HG03280 (cell line): ENCODE data around the gene UBE3B.

Experiments
- ATAC-seq: cut with Tn5 transposase; IDR thresholded peaks from one replicate; pipeline ENCODE4 v1.9.1; 2021; ENCODE audit warnings: mild to moderate bottlenecking, moderate library complexity; ENCODE audit not compliant: unreplicated experiment

Gene UBE3B

DNA sequence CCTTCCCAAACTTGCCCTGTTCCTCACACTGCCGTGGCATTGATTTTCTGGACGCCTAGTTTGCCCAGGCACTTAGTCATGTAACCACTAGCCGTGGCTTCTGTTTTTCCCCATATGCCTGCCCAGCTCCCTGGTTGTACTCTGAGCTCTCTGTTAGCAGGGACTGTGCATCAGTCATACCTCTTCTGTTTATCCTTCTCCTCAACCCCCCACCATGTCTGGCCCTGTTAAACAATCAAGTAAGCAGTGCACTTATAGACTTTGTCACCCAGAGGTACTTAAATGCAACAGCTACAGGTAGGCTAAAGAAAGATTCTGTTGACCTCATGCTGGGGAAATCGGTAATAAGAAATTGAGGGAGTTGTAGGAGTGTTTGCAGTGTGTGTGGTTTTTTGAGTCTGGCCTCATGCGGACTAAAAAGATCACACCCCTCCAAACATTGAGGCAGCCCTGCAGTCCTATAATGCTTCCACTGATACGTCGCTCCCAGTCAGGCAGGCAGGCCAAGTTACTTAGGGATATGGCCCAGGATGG lies 17.0 kb downstream of the UBE3B start:
- ATAC-seq: no peak

DNA sequence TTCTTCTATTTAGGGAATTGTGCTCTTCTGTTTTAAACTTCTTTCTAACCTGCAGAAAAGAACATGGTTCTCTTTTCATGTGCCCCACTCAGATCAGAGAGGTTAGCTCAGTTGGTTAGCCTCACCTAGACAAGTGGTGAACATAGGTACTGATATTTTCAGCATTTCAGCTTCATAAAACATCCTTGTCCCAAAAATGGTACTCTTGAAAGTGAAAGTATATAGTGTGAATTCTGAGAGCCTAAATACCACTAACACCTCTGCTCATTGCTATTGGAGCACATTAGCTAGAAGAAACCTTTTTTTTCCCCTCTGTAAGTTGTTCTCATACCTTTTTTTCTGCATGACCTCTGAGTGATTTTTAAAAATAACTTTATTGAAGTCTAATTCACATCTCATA lies 17.6 kb downstream of the UBE3B start:
- ATAC-seq: no peak

DNA sequence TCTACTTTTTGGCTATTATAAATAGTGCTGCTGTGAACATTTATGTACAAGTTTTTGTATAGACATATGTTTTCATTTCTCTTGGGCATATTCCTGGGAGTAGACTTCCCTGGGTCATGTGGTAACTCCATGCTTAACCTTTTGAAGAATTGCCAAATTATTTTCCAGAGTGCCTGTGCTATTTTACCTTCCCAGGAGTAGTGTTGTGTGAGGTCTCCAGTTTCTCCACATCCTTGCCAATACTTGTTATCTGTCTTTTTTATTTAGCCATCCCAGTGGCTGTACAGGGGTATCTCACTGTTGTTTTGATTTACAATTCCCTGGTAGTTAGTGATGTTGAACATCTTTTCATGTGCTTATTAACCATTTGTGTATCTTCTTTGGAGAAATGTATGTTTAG lies 18.9 kb downstream of the UBE3B start:
- no peak for ATAC-seq

DNA sequence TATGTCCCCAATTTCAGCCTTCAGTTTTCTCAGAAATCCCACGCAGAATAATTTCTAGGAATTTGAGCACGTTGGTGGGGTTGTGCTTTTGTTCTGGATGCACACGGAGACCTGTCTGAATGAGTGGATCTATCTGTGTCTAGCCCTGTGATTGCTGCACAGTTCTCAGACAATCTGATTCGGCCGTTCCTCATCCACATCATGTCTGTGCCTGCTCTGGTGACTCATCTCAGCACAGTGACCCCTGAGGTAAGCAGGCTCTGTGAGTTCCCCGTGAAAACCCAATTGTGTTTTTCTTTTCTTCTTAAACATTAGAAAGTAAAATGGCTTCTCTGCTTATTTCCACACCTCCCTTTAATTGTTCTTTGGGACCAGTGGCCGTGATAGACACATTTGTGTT lies 20.2 kb downstream of the UBE3B start:
- no peak for ATAC-seq

DNA sequence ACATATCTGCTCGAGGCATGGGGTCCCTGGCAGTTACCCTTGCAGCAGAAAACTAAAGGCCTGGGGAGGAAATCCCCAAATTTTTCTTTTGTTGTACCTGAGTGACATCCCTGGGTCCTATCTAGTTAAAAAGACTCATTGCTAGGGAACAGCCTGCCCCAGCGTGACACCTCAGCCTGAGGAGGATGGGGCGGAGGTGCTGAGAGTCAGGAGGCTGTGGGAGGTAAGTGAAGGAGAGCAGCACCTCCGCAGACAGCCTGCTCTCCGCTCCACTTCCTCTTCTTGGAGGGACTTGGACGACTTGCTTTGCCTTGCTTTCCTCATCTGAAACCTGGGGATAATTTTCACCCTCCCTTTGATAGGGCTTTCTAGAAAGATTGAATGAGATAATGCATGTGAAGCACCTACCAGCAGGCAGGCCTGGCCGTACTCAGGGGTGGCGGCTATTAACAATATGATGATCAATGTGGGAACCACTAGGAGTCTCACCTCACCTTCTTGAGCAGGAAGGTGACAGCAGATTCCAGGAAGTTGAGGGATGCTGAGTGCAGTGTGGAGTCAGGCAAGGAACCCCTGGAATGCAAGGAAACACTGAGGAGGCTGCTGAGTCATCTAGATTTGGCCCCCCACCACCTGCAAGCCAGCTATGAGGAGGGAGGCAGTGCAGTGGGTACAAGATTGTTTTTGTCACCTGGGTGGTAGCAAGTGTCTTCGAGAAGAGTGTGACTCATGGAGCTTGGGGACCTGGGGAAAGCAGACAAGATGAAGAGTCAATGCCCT lies 23.2 kb downstream of the UBE3B start:
- no peak for ATAC-seq

DNA sequence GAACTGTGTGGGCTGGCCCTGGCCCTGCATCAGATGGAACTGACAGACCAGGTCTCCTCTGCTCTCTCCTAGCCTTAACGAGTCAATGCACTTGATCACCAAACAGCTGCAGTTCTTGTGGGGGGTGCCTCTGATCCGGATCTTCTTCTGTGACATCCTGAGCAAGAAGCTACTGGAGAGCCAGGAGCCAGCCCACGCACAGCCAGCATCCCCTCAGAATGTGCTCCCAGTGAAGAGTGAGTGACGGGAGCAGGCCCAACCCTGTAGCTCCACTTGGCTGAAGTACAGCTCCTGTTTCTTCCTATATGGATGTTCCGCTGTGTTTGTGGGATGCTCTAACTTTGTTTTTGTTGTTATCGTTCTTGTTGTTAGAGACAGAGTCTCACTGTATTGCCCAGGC lies 23.9 kb downstream of the UBE3B start:
- no peak for ATAC-seq

DNA sequence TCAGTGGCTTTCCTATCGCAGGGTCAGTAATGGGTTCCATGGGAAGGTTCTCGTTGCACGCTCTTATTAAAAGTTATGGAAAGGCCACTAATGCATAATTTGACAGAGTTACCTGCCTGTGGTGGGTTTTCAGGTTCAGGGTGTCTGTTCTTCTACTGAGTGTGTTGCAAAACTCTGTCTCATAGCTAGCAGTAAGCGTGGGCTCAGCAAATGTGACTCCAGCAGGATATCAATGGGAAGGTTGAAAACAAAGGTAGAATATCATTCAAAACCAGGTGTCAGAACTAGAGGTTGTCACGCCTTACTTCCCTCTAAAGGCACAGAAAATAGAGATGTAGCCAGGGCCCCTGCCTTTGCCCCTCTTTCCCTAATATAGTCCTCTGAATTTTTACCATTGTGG lies 24.9 kb downstream of the UBE3B start:
- ATAC-seq: no peak

DNA sequence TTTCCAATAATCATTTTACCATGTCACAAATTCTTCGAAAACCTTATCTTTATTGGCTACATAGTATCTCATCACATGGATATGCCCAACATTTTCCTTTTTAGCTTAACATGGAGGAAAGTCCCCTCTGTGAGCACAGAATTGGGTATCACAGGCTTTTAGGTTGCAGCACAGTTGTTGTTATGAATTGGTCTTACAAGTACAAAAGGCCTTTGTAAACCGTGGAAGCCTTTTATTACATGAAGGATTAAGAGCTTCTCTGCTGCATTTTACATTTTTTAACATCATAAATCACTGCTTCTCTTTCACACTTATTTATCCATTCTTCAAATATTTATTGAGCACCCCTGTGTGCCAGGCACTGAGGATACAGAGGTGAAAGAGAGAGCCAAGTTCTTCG lies 26.2 kb downstream of the UBE3B start:
- ATAC-seq: no peak

DNA sequence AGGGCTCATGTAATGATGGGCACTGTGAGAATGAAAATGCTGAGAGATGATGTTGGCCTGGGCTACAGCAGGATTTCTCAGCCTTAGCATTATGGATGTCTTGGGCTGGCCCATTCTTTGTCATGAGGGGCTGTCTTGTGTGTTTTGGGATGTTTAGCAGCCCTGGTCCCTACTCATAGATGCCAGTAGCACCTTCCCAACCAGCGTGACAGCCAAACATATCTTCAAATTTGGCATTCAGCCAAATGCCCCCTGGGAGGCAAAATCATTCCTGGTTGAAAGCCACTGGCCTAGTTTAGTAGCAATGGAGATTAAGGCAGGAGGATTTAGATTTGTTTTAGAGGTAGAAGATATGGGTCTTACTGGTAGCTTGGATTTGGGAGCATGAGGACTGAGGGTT lies 26.6 kb downstream of the UBE3B start:
- no peak for ATAC-seq

DNA sequence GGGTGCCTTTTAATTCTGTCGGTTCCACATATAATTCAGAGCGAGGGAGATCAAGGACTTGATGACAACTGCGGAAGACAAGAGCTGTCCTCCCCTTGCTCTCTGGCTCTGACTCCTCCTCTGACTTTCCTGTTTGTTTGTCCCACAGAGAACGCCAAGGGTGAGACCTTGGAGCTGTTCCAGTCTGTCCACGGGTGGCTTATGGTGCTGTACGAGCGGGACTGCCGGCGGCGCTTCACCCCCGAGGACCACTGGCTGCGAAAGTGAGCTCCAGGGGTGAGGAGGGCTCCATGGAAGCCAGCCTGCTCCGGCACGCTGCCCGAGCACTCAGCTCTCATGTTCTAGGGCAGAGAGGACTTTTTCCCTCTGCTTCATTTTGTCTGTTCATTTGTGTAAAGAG lies 32.8 kb downstream of the UBE3B start:
- ATAC-seq: no peak

DNA sequence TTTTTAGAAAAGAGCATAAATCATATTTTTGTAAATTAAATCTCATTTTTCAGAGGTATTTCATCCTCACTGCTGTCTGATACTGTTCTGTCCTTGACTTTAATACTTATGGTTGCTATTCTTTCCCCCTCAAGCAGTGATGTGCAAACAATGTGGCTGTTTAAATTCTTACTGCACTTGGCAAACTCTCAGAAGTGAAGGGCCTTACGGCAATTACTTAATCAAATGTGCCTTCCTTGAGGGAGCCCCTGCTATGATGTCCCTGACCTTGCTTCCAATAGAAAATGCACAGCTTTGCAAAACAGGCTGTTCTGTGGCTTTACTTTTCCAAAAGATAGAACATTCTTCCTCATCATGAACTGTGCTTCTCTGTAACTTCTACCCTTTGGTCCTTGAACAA lies 35.2 kb downstream of the UBE3B start:
- no peak for ATAC-seq

DNA sequence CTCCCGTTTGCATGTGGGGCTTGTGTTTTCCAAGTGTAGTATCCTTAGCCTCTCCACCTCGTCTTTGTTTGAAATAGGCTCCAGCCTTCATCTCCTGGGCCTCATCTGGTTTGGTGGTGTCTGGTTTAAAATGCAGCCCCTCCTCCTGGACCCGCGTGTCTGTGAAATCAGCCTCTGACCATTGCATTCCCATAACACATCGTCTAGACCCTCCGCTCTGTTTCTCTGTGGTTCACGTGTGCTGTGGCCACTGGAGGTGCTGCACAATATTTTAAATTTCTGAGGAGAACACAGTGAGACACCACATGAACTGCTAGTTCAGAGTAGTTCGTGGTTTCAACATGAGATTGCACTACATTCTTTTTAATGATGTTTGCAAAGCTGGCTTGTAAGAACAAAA lies 35.6 kb downstream of the UBE3B start:
- no peak for ATAC-seq

DNA sequence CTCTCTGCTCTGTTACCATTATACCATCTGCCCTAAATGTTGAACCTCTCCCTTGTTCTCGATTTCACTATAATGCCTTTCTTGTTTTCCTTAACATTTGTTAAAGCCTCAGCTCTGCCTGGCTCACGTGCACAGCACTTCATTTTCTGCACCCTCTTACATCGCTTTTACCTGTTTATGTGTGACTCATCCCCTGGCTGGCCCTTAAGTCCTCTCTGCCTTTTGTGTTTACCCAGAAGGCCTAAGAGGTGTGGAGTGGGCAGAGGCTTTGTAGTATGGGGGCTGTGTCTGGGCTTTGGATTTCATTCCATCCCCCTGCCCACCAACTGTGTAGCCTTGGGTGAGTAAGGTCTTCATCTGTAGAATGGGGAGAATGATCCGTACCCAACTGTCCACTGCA lies 36.5 kb downstream of the UBE3B start:
- ATAC-seq: no peak

DNA sequence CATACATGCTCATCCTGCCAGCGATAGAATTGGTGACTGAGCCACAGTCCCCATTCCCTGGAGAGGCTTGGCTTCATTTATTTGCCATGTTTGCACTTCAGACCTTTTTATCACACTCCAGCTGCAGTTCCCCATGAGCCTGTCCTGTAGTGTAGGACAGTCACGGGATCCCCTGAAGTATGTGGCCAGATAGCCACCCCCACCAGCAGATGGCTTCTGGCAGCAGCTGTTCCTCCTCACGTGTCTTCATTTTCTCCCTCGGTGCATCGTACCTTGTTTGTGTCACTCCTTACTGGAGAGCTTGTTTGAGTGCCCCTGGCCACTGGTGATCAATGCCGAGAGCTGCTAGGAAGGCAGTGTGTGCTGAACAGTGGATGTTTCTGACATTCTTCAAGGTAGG lies 40.2 kb downstream of the UBE3B start:
- no peak for ATAC-seq

DNA sequence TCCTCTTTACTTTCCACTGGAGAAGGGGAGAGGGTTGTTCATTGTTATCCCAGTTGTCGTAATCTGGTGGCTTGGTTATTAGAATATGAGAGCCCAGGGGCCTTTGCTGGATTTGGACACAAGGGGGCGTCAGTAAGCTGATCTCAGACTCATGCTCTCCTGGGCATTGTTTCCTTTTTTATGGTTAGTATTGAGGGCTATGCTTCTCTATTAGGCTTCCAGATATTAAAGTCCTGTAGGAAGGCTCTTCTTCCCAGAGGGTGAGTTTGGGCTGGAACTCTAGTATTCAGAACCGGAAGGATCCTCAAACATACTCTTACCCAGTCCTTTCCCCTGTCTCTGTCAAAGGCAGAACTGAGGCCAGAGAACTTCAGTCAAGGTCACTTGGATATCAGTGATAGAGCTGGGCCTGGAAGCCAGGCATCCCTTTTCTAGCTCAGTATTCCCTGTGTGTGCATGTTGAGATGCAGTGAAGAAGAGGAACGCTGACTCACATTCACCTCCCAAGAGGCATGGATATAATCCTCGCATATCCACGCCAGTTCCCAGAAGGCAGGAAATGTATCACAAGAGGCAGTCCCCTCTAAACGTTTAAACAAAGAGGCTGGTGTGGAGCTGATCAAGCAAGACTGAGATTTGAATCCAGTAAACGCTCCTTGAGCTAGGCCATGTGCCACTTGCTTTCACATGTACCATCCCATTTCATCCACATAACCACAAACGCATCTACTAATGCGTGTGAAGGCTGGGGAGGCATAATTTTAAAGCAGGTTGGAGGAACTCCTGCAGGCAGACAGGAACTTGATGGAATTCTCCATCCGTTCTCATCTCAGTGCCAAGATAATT lies 41.6 kb downstream of the UBE3B start:
- no peak for ATAC-seq

DNA sequence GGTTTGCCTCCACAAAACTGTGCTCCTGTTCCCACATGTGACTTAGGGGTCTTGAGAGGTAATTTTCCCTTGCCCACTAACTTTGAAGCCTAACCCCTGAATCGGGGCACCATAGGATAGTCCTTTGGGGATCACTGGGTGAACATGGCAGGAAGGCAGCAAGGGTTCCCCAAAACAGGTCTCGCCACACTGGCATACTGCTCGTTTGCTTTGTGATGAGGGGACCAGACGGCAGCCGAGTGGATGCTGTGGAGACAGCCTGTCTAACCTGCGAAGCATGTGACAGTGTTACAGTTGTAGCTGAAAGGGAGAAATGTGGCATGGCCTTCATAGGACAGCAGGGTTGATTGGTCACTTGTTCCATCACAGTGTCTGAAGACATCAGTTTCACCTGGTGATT lies 42.4 kb downstream of the UBE3B start:
- ATAC-seq: no peak

DNA sequence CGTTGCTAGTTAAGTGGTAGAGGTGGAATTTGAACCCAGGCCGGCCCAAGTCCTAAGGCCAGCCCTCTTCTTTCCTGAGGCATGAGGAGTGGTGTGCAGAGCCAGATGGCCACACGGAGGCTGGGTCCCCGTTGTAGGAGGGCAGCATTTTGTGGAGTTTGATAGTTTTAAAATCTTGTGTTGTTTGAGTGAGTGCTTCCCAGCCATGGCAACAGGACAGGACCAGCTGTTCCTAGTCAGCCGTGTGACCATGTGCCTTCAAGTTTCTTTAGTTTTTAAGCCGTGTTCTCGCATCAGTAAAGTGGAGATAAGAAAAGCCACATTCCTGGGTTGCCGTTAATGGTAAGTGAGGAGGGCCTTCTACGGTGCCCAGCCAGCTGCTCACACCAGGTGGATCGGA lies 44.4 kb downstream of the UBE3B start:
- no peak for ATAC-seq

DNA sequence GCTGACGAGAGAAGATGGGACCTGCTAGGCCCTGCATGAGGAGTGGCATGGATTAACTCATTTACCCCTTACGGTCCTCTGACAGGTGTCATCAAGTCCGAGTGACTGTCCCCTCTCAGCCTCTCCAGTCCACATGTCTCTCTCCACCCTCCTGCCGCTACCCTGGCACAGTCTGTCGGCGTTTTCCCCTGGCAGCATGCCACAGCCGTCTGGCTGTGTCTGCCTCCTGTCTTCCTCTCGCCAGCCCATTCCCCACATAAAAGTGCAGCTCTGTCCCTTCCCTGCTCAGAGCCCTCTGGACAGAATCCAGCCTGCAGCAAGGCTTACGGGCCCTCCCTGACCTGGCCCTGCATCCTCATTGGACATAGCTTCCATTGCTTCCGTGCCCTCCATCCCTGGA lies 45.6 kb downstream of the UBE3B start:
- ATAC-seq: no peak

DNA sequence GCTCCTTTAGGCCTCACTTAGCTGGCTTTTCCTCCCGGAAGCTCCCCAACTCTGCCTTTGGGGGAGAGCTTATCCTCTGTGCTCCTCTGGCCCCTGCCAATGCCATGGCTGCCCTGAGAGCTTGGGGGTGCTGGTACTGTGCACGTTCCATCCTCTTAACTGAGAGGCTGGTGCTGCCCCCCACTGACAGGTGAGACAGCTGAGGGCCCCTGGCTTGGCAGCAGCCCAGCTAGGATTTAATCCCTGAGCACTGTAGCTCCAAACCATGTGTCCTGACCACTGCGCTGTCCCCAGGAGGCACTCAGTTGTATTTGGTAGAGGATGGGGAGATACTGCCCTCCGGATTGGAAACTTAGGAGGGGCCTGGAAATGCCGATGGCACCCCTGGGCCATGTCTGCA lies 46.1 kb downstream of the UBE3B start:
- ATAC-seq: no peak

DNA sequence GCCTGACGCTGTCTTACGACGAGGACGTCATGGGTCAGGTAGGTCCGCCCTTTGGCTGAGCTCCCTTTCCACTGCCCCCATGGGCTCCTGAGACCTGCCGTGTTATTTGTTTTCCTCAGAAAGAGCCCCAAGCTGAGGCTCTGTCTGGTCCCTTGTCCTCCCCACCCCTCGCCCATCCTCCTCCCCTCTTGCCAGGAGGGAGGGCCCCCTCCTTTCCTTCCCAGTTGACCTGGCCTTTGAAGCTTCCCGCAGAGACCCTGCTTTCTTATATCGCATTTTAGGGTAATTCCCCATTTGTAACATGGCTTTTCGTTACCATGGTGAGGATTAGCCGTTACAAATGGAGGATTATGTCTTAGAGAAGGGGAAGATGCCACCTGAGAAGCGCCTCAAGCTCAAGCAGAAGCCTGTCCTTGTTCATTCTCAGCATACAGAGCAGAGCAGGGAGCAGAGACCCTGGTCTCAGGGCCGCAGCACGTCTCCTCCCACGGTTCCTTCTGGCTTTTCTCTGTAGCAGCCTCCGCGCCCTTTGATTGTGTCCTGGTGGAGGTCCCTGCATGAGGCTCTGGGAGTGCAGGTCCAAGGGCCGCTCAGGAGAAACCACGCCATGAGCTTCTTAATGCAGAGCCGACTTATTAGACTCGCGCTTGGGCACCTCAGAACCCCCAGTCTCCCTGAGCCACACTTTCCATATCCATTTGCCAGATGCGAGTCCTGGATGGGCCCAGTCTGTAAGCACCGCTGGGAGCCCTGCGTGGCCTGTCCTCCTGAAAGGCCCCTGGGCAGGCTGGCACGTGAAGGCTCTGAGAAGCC lies 47.2 kb downstream of the UBE3B start:
- ATAC-seq: no peak

DNA sequence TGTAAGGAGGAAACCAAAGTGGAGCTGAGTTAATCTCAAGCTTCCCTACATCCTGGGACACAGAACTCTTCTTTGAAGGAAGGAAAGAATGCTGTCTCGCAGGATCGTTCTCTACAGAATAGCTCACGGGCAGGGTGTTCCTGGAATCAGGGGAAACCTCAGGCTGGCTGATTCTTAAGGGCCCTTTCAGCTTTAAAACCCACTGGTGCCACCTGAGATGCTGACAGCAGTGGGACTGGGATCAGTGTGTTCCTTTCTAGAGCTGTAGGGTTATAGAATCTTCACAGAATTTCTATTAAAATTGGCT lies 47.8 kb downstream of the UBE3B start:
- ATAC-seq: no peak
